Prostate gland (tissue), 2 donors: ENCODE results near the gene PPP2R5C.

Experiments
- POLR2A ChIP-seq: fragments of 450-650 bp; IDR thresholded peaks from one replicate; pipeline ENCODE4 v1.6.1; 2016; ENCODE audit warnings: antibody characterized with exemption, mild to moderate bottlenecking
- POLR2AphosphoS5 ChIP-seq: sonication (generic); formaldehyde crosslinking; IDR thresholded peaks from one replicate; pipeline ENCODE4 v1.6.1; 2017; ENCODE audit warnings: antibody characterized with exemption
- TF ChIP-seq, protein P1 (sequence below), 4 experiments: fragments of 200-600 bp in 2 of 4; fragments of 450-650 bp in 2 of 4; sonication (generic) in 2 of 4; IDR thresholded peaks; 1 replicate in 3 of 4; 2 replicates in 1 of 4; pipeline ENCODE4 v1.5.1; 2016 to 2019; ENCODE audit warnings: antibody characterized with exemption in 4 of 4, mild to moderate bottlenecking in 2 of 4, moderate library complexity in 2 of 4

DNA sequence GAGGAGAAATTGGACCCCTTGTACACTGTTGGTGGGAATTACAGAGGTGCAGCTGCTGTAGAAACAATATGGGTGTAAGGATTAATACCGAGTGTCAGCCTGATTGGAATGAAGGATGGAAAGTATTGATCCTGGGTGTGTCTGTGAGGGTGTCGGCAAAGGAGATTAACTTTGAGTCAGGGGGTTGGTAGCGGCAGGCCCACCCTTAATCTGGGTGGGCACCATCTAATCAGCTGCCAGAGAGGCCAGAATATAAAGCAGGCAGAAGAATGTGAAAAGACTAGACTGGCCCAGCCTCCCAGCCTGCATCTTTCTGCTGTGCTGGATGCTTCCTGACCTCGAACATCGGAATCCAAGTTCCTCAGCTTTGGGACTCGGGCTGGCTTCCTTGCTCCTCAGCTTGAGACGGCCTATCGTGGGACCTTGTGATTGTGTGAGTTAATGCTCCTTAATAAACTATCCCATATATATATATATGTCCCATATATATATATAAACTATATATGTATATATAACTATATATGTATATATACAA, 38.4 kb upstream of the PPP2R5C start:
- TF ChIP-seq, protein P1, sequence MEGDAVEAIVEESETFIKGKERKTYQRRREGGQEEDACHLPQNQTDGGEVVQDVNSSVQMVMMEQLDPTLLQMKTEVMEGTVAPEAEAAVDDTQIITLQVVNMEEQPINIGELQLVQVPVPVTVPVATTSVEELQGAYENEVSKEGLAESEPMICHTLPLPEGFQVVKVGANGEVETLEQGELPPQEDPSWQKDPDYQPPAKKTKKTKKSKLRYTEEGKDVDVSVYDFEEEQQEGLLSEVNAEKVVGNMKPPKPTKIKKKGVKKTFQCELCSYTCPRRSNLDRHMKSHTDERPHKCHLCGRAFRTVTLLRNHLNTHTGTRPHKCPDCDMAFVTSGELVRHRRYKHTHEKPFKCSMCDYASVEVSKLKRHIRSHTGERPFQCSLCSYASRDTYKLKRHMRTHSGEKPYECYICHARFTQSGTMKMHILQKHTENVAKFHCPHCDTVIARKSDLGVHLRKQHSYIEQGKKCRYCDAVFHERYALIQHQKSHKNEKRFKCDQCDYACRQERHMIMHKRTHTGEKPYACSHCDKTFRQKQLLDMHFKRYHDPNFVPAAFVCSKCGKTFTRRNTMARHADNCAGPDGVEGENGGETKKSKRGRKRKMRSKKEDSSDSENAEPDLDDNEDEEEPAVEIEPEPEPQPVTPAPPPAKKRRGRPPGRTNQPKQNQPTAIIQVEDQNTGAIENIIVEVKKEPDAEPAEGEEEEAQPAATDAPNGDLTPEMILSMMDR (IDR thresholded peaks at IDR 0.05): no peak
- no peak for TF ChIP-seq POLR2A
- TF ChIP-seq POLR2AphosphoS5: no peak
